Naive thymus-derived CD4-positive, alpha-beta T cell (primary cell): Measurements from ENCODE around the gene CD58. TPM values are rescaled to one million over a fixed set of nuclear protein-coding genes. Genes with fewer than 3 reads are reported as not detected.
A peak's percentile ranks its signal among the peaks of the same experiment; 100 is the strongest.

ENCODE experiments used
- ATAC-seq: fragments of 150-1000 bp; cut with Tn5 transposase; 2 replicates; pipeline ENCODE4 v1.10.0; 2021; ENCODE audit warnings: mild to moderate bottlenecking, moderate library complexity
- CTCF ChIA-PET: fragments of 350-600 bp; sonication (Branson Sonifier 250); formaldehyde crosslinking; loops from one replicate; lab custom pipeline; 2021; ENCODE audit warnings: antibody characterized with exemption; lab: Charles Lee
- POLR2A ChIA-PET: fragments of 350-600 bp; sonication (Branson Sonifier 250); formaldehyde crosslinking; loops from one replicate; lab custom pipeline; 2021; ENCODE audit warnings: antibody characterized with exemption, inconsistent platforms; lab: Charles Lee
- DNase-seq, 9 donors: peaks; one replicate each; pipeline versions ENCODE4 v3.0.0 to v3.0.0-alpha.2; 2020 to 2022; ENCODE audit warnings: mixed read lengths in 1 of 9
- H3K27ac ChIP-seq: one replicate; pipeline ENCODE4 v1.7.0; 2013; ENCODE audit warnings: mild to moderate bottlenecking, low read depth, low read length, moderate library complexity
- H3K27me3 ChIP-seq, 2 donors: one replicate each; pipeline ENCODE4 v1.7.0; 2013; ENCODE audit warnings: low read length in 2 of 2, mild to moderate bottlenecking in 2 of 2, moderate library complexity in 2 of 2; ENCODE audit not compliant: control insufficient read depth in 2 of 2, insufficient read depth in 2 of 2
- H3K36me3 ChIP-seq, 3 experiments: 1 replicate in 2 of 3; 2 replicates in 1 of 3; pipeline ENCODE4 v1.7.0; 2013; ENCODE audit warnings: low read length in 3 of 3, mild to moderate bottlenecking in 3 of 3, moderate library complexity in 1 of 3; ENCODE audit not compliant: insufficient read depth in 3 of 3, control insufficient read depth in 2 of 3
- H3K4me1 ChIP-seq, 2 donors: one replicate each; pipeline ENCODE4 v1.7.0; 2013; ENCODE audit warnings: low read length in 2 of 2, mild to moderate bottlenecking in 2 of 2, moderate library complexity in 1 of 2; ENCODE audit not compliant: control insufficient read depth in 2 of 2, insufficient read depth in 2 of 2
- H3K4me3 ChIP-seq: 2 replicates; pipeline ENCODE4 v1.7.0; 2013; ENCODE audit warnings: mild to moderate bottlenecking, low read length
- H3K9me3 ChIP-seq, 3 experiments: 1 replicate in 2 of 3; 2 replicates in 1 of 3; pipeline ENCODE4 v1.7.0; 2013; ENCODE audit warnings: low read length in 3 of 3; ENCODE audit not compliant: control insufficient read depth in 2 of 3
- H3K27ac Mint-ChIP-seq, 9 donors: one replicate each; pipeline ENCODE4 v1.8.0; 2020 to 2022; ENCODE audit warnings: mixed read lengths in 9 of 9, mild to moderate bottlenecking in 8 of 9, moderate library complexity in 5 of 9, inconsistent platforms in 2 of 9
- H3K27me3 Mint-ChIP-seq, 5 donors: one replicate each; pipeline ENCODE4 v1.8.0; 2021 to 2022; ENCODE audit warnings: mixed read lengths in 5 of 5, mild to moderate bottlenecking in 1 of 5
- H3K36me3 Mint-ChIP-seq, 5 donors: one replicate each; pipeline ENCODE4 v1.8.0; 2020 to 2022; ENCODE audit warnings: mixed read lengths in 5 of 5, mild to moderate bottlenecking in 3 of 5, inconsistent platforms in 1 of 5
- H3K4me1 Mint-ChIP-seq, 7 donors: one replicate each; pipeline ENCODE4 v1.8.0; 2020 to 2022; ENCODE audit warnings: mixed read lengths in 7 of 7, mild to moderate bottlenecking in 3 of 7, inconsistent platforms in 1 of 7
- H3K4me3 Mint-ChIP-seq, 10 donors: one replicate each; pipeline ENCODE4 v1.8.0; 2020 to 2022; ENCODE audit warnings: mild to moderate bottlenecking in 10 of 10, mixed read lengths in 10 of 10, moderate library complexity in 6 of 10, inconsistent platforms in 2 of 10
- H3K9me3 Mint-ChIP-seq, 11 donors: one replicate each; pipeline ENCODE4 v1.8.0; 2020 to 2022; ENCODE audit warnings: mixed read lengths in 11 of 11, mild to moderate bottlenecking in 4 of 11, inconsistent platforms in 1 of 11, moderate library complexity in 1 of 11
- intact Hi-C, 2 donors: fragments of 100-400 bp; cut with micrococcal nuclease; formaldehyde crosslinking; loops; one replicate each; pipeline ENCODE4 v1.15.1; 2023
- polyA plus RNA-seq, 2 donors: library from polyadenylated mRNA; unstranded; fragments of 300-500 nt; fragmentation: Illumina TruSeq; gene quantifications; one replicate each; pipeline ENCODE4 v1.2.3, GENCODE V29; 2021
- total RNA-seq, 6 experiments: library from RNA in 5 of 6; stranded (reverse) in 5 of 6; gene quantifications; 1 replicate in 5 of 6; 2 replicates in 1 of 6; pipeline ENCODE4 v1.2.3 and lab custom pipeline; 2021 to 2026

Gene CD58
- total and polyA plus RNA-seq, 7 experiments from 2014 or later = 1.3 to 35.0 (median 4.0) TPM

- Histone ChIP-seq H3K36me3 (no peaks in the 10 kb centered on the region), H3K4me3 (no peak overlapping the region), H3K9me3 (no peaks in the 10 kb centered on the region), H3K4me1 (no peaks in the 10 kb centered on the region), H3K27ac (no peak overlapping the region), H3K27me3 (no peaks in the 10 kb centered on the region)
- Mint-ChIP-seq H3K9me3 (no peaks in the 10 kb centered on the region), H3K4me3 (no peak overlapping the region), H3K27me3 (no peaks in the 10 kb centered on the region), H3K4me1 (peaks cover 0 to 14% (median 0%) of the 10 kb centered on the region in 7 donors), H3K36me3 (no peaks in the 10 kb centered on the region), H3K27ac (no peak overlapping the region)
- ATAC-seq (peak; percentile 36), DNase-seq (no peak)
- intact Hi-C loops = no loop called here
- POLR2A ChIA-PET = interaction anchor here (0.7 kb wide), 1 partner anchor 269 kb away, joined by 3 read pairs; no protein-coding TSS in a partner anchor
- CTCF ChIA-PET = no interaction called here
Observed at GRCh38 chr1:116587501-116588227, 16.8 kb upstream of the CD58 start.

GRCh38 chr1:116586741-116587143, 15.9 kb upstream of the CD58 start:
- DNase-seq = no peak
- intact Hi-C loops = no loop called here
- Mint-ChIP-seq H3K27me3 (no peaks in the 10 kb centered on the region), H3K4me1 (peaks cover 0 to 14% (median 0%) of the 10 kb centered on the region in 7 donors), H3K27ac (no peak overlapping the region), H3K36me3 (no peaks in the 10 kb centered on the region), H3K4me3 (no peak overlapping the region), H3K9me3 (no peaks in the 10 kb centered on the region)
- CTCF ChIA-PET = no interaction called here
- Histone ChIP-seq H3K4me3 (no peak overlapping the region), H3K36me3 (no peaks in the 10 kb centered on the region), H3K27ac (no peak overlapping the region), H3K4me1 (no peaks in the 10 kb centered on the region), H3K9me3 (no peaks in the 10 kb centered on the region), H3K27me3 (no peaks in the 10 kb centered on the region)
- POLR2A ChIA-PET = no interaction called here
- no peak for ATAC-seq

GRCh38 chr1:116585886-116586285, 15.1 kb upstream of the CD58 start:
- Histone ChIP-seq H3K36me3 (no peaks in the 10 kb centered on the region), H3K27me3 (no peaks in the 10 kb centered on the region), H3K4me1 (no peaks in the 10 kb centered on the region), H3K27ac (no peak overlapping the region), H3K9me3 (no peaks in the 10 kb centered on the region), H3K4me3 (no peak overlapping the region)
- H3K27ac Mint-ChIP-seq = no peak overlapping the region
- no peaks in the 10 kb centered on the region for H3K27me3 Mint-ChIP-seq
- POLR2A ChIA-PET = no interaction called here
- CTCF ChIA-PET = no interaction called here
- no peak for DNase-seq
- peaks cover 0 to 14% (median 0%) of the 10 kb centered on the region in 7 donors for H3K4me1 Mint-ChIP-seq
- H3K9me3 Mint-ChIP-seq = no peaks in the 10 kb centered on the region
- ATAC-seq = no peak
- H3K36me3 Mint-ChIP-seq = no peaks in the 10 kb centered on the region
- H3K4me3 Mint-ChIP-seq = no peak overlapping the region
- intact Hi-C loops = no loop called here

- Histone ChIP-seq H3K27me3 (no peaks in the 10 kb centered on the region), H3K27ac (no peak overlapping the region), H3K36me3 (no peaks in the 10 kb centered on the region), H3K4me1 (no peaks in the 10 kb centered on the region), H3K4me3 (no peak overlapping the region), H3K9me3 (no peaks in the 10 kb centered on the region)
- Mint-ChIP-seq H3K4me3 (no peak overlapping the region), H3K27me3 (peaks cover 0 to 8% (median 0%) of the 10 kb centered on the region in 5 donors), H3K9me3 (no peaks in the 10 kb centered on the region), H3K27ac (no peak overlapping the region), H3K36me3 (no peaks in the 10 kb centered on the region), H3K4me1 (no peaks in the 10 kb centered on the region)
- POLR2A ChIA-PET = no interaction called here
- no peak for DNase-seq
- intact Hi-C loops = no loop called here
- CTCF ChIA-PET = no interaction called here
- ATAC-seq = no peak
Observed at GRCh38 chr1:116581323-116581885, 10.6 kb upstream of the CD58 start.

GRCh38 chr1:116580446-116581322, 9.9 kb upstream of the CD58 start:
- no peaks in the 10 kb centered on the region for H3K36me3 Mint-ChIP-seq
- H3K9me3 Mint-ChIP-seq = no peaks in the 10 kb centered on the region
- Histone ChIP-seq H3K36me3 (no peaks in the 10 kb centered on the region), H3K4me3 (no peak overlapping the region), H3K27me3 (no peaks in the 10 kb centered on the region), H3K9me3 (no peaks in the 10 kb centered on the region), H3K4me1 (no peaks in the 10 kb centered on the region), H3K27ac (no peak overlapping the region)
- H3K4me3 Mint-ChIP-seq = no peak overlapping the region
- H3K27me3 Mint-ChIP-seq = peaks cover 0 to 8% (median 0%) of the 10 kb centered on the region in 5 donors
- ChIA-PET CTCF (no interaction called here), POLR2A (no interaction called here)
- no peak for ATAC-seq
- intact Hi-C loops = no loop called here
- H3K27ac Mint-ChIP-seq = no peak overlapping the region
- no peak for DNase-seq
- no peaks in the 10 kb centered on the region for H3K4me1 Mint-ChIP-seq

- peak overlapping the region in 1 of 9 donors; percentile 12 for H3K27ac Mint-ChIP-seq
- H3K4me3 Mint-ChIP-seq = no peak overlapping the region
- Histone ChIP-seq H3K27me3 (no peaks in the 10 kb centered on the region), H3K4me1 (no peaks in the 10 kb centered on the region), H3K27ac (no peak overlapping the region), H3K4me3 (no peak overlapping the region), H3K36me3 (no peaks in the 10 kb centered on the region), H3K9me3 (no peaks in the 10 kb centered on the region)
- DNase-seq = no peak
- peaks cover 0 to 8% (median 0%) of the 10 kb centered on the region in 5 donors for H3K27me3 Mint-ChIP-seq
- peaks cover 0 to 7% (median 0%) of the 10 kb centered on the region in 7 donors for H3K4me1 Mint-ChIP-seq
- intact Hi-C loops = no loop called here
- H3K9me3 Mint-ChIP-seq = no peaks in the 10 kb centered on the region
- CTCF ChIA-PET = no interaction called here
- POLR2A ChIA-PET = no interaction called here
- H3K36me3 Mint-ChIP-seq = no peaks in the 10 kb centered on the region
- ATAC-seq = no peak
Observed at GRCh38 chr1:116579259-116579875, 8.5 kb upstream of the CD58 start.
